Ovary (tissue), 9 donors: ENCODE results near the gene FAAP20. TPM values are rescaled to one million over a fixed set of nuclear protein-coding genes. Genes with fewer than 3 reads are reported as not detected.

Experiments used
- DNase-seq, 5 donors: peaks; one replicate each; pipeline ENCODE4 v3.0.0-alpha.2; 2019 to 2020
- H3K27ac ChIP-seq, 2 donors: fragments of 200-600 bp; one replicate each; pipeline versions ENCODE4 v1.5.1 to v1.8.0; 2019 to 2022
- H3K27me3 ChIP-seq: fragments of 200-600 bp; one replicate; pipeline ENCODE4 v1.8.0; 2022
- H3K36me3 ChIP-seq: fragments of 200-600 bp; sonication (generic); one replicate; pipeline ENCODE4 v1.5.1; 2019
- H3K4me1 ChIP-seq: one replicate; pipeline ENCODE4 v1.8.1; 2013; ENCODE audit warnings: mild to moderate bottlenecking, moderate library complexity; ENCODE audit not compliant: insufficient read depth
- H3K4me3 ChIP-seq: fragments of 200-600 bp; sonication (generic); one replicate; pipeline ENCODE4 v1.5.1; 2017
- H3K9me3 ChIP-seq, 2 donors: fragments of 200-600 bp in 1 of 2; sonication (generic) in 1 of 2; one replicate each; pipeline versions ENCODE4 v1.5.1 to v1.8.1; 2013 to 2019; ENCODE audit warnings: mild to moderate bottlenecking in 1 of 2, moderate library complexity in 1 of 2
- CTCF ChIP-seq, 3 donors: fragments of 450-650 bp in 2 of 3; fragments of 200-600 bp in 1 of 3; IDR thresholded peaks; one replicate each; pipeline versions ENCODE4 v1.5.1 to v1.8.0; 2016 to 2022; ENCODE audit warnings: antibody characterized with exemption in 3 of 3, mild to moderate bottlenecking in 1 of 3
- EP300 ChIP-seq: sonication (generic); formaldehyde crosslinking; IDR thresholded peaks from one replicate; pipeline ENCODE4 v1.6.1; 2017; ENCODE audit warnings: antibody characterized with exemption
- POLR2A ChIP-seq: fragments of 450-650 bp; IDR thresholded peaks from one replicate; pipeline ENCODE4 v1.6.1; 2017; ENCODE audit warnings: antibody characterized with exemption, mild to moderate bottlenecking, moderate library complexity
- WGBS, 3 donors: extraction: QIAGEN DNeasy Blood & Tissue Kit in 1 of 3; methylation state at CpG; one replicate each; pipeline versions ENCODE4 v1.1.5 to v1.1.7; 2013 to 2017; 5-methylcytosine and 5-hydroxymethylcytosine counted together
- intact Hi-C, 4 donors: fragments of 100-400 bp; cut with DNase I; formaldehyde crosslinking; loops; one replicate each; pipeline versions ENCODE4 v1.11.0 to v1.15.1; 2022 to 2023
- polyA plus RNA-seq, 2 donors: library from polyadenylated mRNA; stranded (reverse); fragments of 200-250 nt in 1 of 2; fragments of 350-450 nt in 1 of 2; fragmentation: Illumina TruSeq in 1 of 2; extraction: RNeasy Lipid Tissue Mini Kit (QIAGEN cat#74804) in 1 of 2; gene quantifications; one replicate each; pipeline ENCODE4 v1.2.3, GENCODE V29; 2013 to 2014
- total RNA-seq, 7 donors: library from RNA; depleted of rRNA in 2 of 7; stranded (reverse); fragments of >200 nt in 2 of 7; fragmentation: NEBNext Ultra II Directional in 3 of 7; extraction: Animal tissue kit (Norgen Biotek cat#: 25700) in 3 of 7; gene quantifications; one replicate each; pipeline versions ENCODE4 v1.1.0 to v1.2.4, GENCODE V29; 2016 to 2023
- donor health status: DM: no; HTN: no; CAD: no; lungs with moderate emphysema.
- donor health status: DM: no; HTN: no; CAD: no.
- donor health status: Bipolar disorder and iron deficiency.
- donor health status: DM: yes; HTN: yes; CAD: no.
- donor health status: DM: no; HTN: no; CAD: no.
- donor health status: DM: yes; HTN: yes; CAD: no.

The FAAP20 gene
- total and polyA plus RNA-seq, 9 donors, result 3.4 to 96.1 (median 61.7) TPM

- WGBS, 3 donors, result 90 to 92% (median 91%) methylated on average over 13 of the region's 13 CpGs
- no peaks in the 10 kb centered on the region for H3K36me3 ChIP-seq
- intact Hi-C loops, result loop anchor here in 1 of 4 donors (10.0 kb wide), 1 partner anchor 223 kb away; no protein-coding TSS in a partner anchor
- no peaks in the 10 kb centered on the region for H3K4me1 ChIP-seq
- TF ChIP-seq POLR2A, result no peak
- no peak for TF ChIP-seq EP300
- TF ChIP-seq CTCF (IDR thresholded peaks at IDR 0.05), result no peak
- H3K4me3 ChIP-seq, result no peak overlapping the region
- DNase-seq, result no peak
- H3K9me3 ChIP-seq, result no peaks in the 10 kb centered on the region
- H3K27ac ChIP-seq, result no peak overlapping the region
- H3K27me3 ChIP-seq, result no peaks in the 10 kb centered on the region
Observed at GRCh38 chr1:2168090-2168489, 26.5 kb downstream of the FAAP20 start.

GRCh38 chr1:2166695-2167094, 27.9 kb downstream of the FAAP20 start:
- no peak for TF ChIP-seq EP300
- no peak for TF ChIP-seq CTCF (IDR thresholded peaks at IDR 0.05)
- TF ChIP-seq POLR2A, result no peak
- H3K9me3 ChIP-seq, result no peaks in the 10 kb centered on the region
- 90 to 98% (median 91%) methylated on average over 7 to 10 of the region's 10 CpGs for WGBS, 3 donors
- no peak overlapping the region for H3K4me3 ChIP-seq
- H3K27me3 ChIP-seq, result no peaks in the 10 kb centered on the region
- no peaks in the 10 kb centered on the region for H3K4me1 ChIP-seq
- no peak overlapping the region for H3K27ac ChIP-seq
- DNase-seq, result no peak
- intact Hi-C loops, result loop anchor here in 1 of 4 donors (10.0 kb wide), 1 partner anchor 222 kb away; no protein-coding TSS in a partner anchor
- no peaks in the 10 kb centered on the region for H3K36me3 ChIP-seq

GRCh38 chr1:2166254-2166653, 28.3 kb downstream of the FAAP20 start:
- no peaks in the 10 kb centered on the region for H3K4me1 ChIP-seq
- H3K4me3 ChIP-seq, result no peak overlapping the region
- TF ChIP-seq EP300 (no peak), CTCF (IDR thresholded peaks at IDR 0.05) (no peak), POLR2A (no peak)
- H3K27me3 ChIP-seq, result no peaks in the 10 kb centered on the region
- no peak for DNase-seq
- no peak overlapping the region for H3K27ac ChIP-seq
- intact Hi-C loops, result loop anchor here in 1 of 4 donors (10.0 kb wide), 1 partner anchor 221 kb away; no protein-coding TSS in a partner anchor
- no peaks in the 10 kb centered on the region for H3K36me3 ChIP-seq
- no peaks in the 10 kb centered on the region for H3K9me3 ChIP-seq
- 75 to 84% (median 84%) methylated on average over 10 to 14 of the region's 14 CpGs for WGBS, 3 donors

GRCh38 chr1:2165646-2166045, 28.9 kb downstream of the FAAP20 start:
- TF ChIP-seq EP300 (no peak), POLR2A (no peak), CTCF (IDR thresholded peaks at IDR 0.05) (no peak)
- intact Hi-C loops, result loop anchor here in 1 of 4 donors (10.0 kb wide), 1 partner anchor 221 kb away; no protein-coding TSS in a partner anchor
- Histone ChIP-seq H3K36me3 (no peaks in the 10 kb centered on the region), H3K27me3 (no peaks in the 10 kb centered on the region), H3K9me3 (no peaks in the 10 kb centered on the region), H3K27ac (no peak overlapping the region), H3K4me3 (no peak overlapping the region), H3K4me1 (no peaks in the 10 kb centered on the region)
- WGBS, 3 donors, result 77 to 82% (median 82%) methylated on average over 19 of the region's 19 CpGs
- DNase-seq, result no peak
